OCI-LY7 (cell line): Measurements from ENCODE around the gene SOS1. TPM values are rescaled to one million over a fixed set of nuclear protein-coding genes. Genes with fewer than 3 reads are reported as not detected.

Source experiments
- BruUV-seq: library from RNA; stranded (reverse); fragments of 400-500 nt; replicated peaks from 2 replicates; lab custom pipeline; 2021; lab: Mats Ljungman, UMichigan
- CTCF ChIA-PET: fragments of 300-600 bp; sonication (Branson Sonifier 250); formaldehyde crosslinking; loops from one replicate; lab custom pipeline; 2022; ENCODE audit warnings: antibody characterized with exemption; ENCODE audit not compliant: unreplicated experiment; lab: Charles Lee
- POLR2A ChIA-PET: fragments of 300-600 bp; sonication (Branson Sonifier 250); formaldehyde crosslinking; loops from one replicate; lab custom pipeline; 2022; ENCODE audit warnings: antibody characterized with exemption; lab: Charles Lee
- DNase-seq: peaks from one replicate; pipeline ENCODE4 v3.0.0-alpha.2; 2015; ENCODE audit warnings: low spot score
- H2AFZ ChIP-seq: fragments of 200-600 bp; sonication (generic), shearing (Covaris generic); 2 replicates; pipeline ENCODE4 v1.6.1; 2014; ENCODE audit warnings: mild to moderate bottlenecking, antibody characterized with exemption, low read length, moderate library complexity
- H3K27ac ChIP-seq: fragments of 200-600 bp; sonication (generic); 2 replicates; pipeline ENCODE4 v1.5.1; 2014; ENCODE audit warnings: mixed run types, low read depth, mild to moderate bottlenecking, moderate library complexity, low read length, inconsistent platforms; ENCODE audit not compliant: poor library complexity, severe bottlenecking
- H3K36me3 ChIP-seq: fragments of 200-600 bp; sonication (generic); 2 replicates; pipeline ENCODE4 v1.6.1; 2014; ENCODE audit warnings: mild to moderate bottlenecking, antibody characterized with exemption, low read length, moderate library complexity, mixed read lengths; ENCODE audit not compliant: insufficient read depth
- H3K4me1 ChIP-seq: fragments of 200-600 bp; sonication (generic); 2 replicates; pipeline ENCODE4 v1.5.1; 2014; ENCODE audit warnings: mild to moderate bottlenecking, low read length; ENCODE audit not compliant: insufficient read depth, poor library complexity, severe bottlenecking
- H3K4me2 ChIP-seq: fragments of 200-600 bp; sonication (generic); 2 replicates; pipeline ENCODE4 v1.6.1; 2014; ENCODE audit warnings: mild to moderate bottlenecking, low read length
- H3K4me3 ChIP-seq: fragments of 200-600 bp; sonication (generic); 2 replicates; pipeline ENCODE4 v1.5.1; 2014; ENCODE audit warnings: mild to moderate bottlenecking, low read depth, low read length; ENCODE audit not compliant: poor library complexity, severe bottlenecking
- H3K79me2 ChIP-seq: fragments of 200-600 bp; sonication (generic); 2 replicates; pipeline ENCODE4 v1.6.1; 2016; ENCODE audit warnings: low read depth, mild to moderate bottlenecking, low read length, moderate library complexity, mixed read lengths; ENCODE audit not compliant: insufficient read depth
- H3K9me2 ChIP-seq: fragments of 200-600 bp; sonication (generic); 2 replicates; pipeline ENCODE4 v1.6.1; 2016; ENCODE audit warnings: mild to moderate bottlenecking, low read length, mixed read lengths; ENCODE audit not compliant: insufficient read depth
- H3K9me3 ChIP-seq: fragments of 200-600 bp; sonication (generic); 2 replicates; pipeline ENCODE4 v1.6.1; 2014; ENCODE audit warnings: mild to moderate bottlenecking, mixed run types, low read length, mixed read lengths
- H4K20me1 ChIP-seq: fragments of 200-600 bp; sonication (generic); 2 replicates; pipeline ENCODE4 v1.6.1; 2014; ENCODE audit warnings: mild to moderate bottlenecking, antibody characterized with exemption, low read length, moderate library complexity, mixed read lengths; ENCODE audit not compliant: insufficient read depth
- CTCF ChIP-seq: fragments of 200-600 bp; sonication (generic); conservative IDR thresholded peaks from 2 replicates; pipeline ENCODE4 v1.5.1; 2014; ENCODE audit warnings: mild to moderate bottlenecking, antibody characterized with exemption, low read length, moderate library complexity, mixed read lengths
- EZH2phosphoT487 ChIP-seq: fragments of 200-600 bp; sonication (generic); IDR thresholded peaks from 2 replicates; pipeline ENCODE4 v1.6.1; 2018; ENCODE audit warnings: low read depth, borderline replicate concordance, mild to moderate bottlenecking, mixed run types, antibody characterized with exemption, low read length, moderate library complexity, mixed read lengths
- intact Hi-C: fragments of 100-400 bp; cut with micrococcal nuclease; formaldehyde crosslinking; loops from one replicate; pipeline ENCODE4 v1.10.0; 2022; ENCODE audit not compliant: unreplicated experiment
- total RNA-seq, 2 experiments: library from RNA; depleted of rRNA in 1 of 2; stranded (reverse); fragments of >200 nt in 1 of 2; shearing (Covaris generic) in 1 of 2; gene quantifications; 2 replicates each; pipeline ENCODE4 v1.2.3, GENCODE V29; 2014 to 2022

Gene SOS1
- total RNA-seq, 2 experiments from 2014 or later: 21.3 to 40.0 TPM

GRCh38 chr2:39024833-39025232, 96.0 kb downstream of the SOS1 start:
- Histone ChIP-seq H3K9me3 (no peaks in the 10 kb centered on the region), H3K4me1 (no peaks in the 10 kb centered on the region), H3K36me3 (peaks cover 52% of the 10 kb centered on the region), H3K4me2 (no peak overlapping the region), H3K9me2 (no peaks in the 10 kb centered on the region), H3K4me3 (no peak overlapping the region), H3K79me2 (no peaks in the 10 kb centered on the region), H2AFZ (no peak overlapping the region), H4K20me1 (no peaks in the 10 kb centered on the region), H3K27ac (no peak overlapping the region)
- POLR2A ChIA-PET: interaction anchor here (0.6 kb wide), 1 partner anchor 8 kb away, joined by 4 read pairs; no protein-coding TSS in a partner anchor
- TF ChIP-seq CTCF: no peak
- no peak for TF ChIP-seq EZH2phosphoT487
- BruUV-seq: no TSS peak
- CTCF ChIA-PET: no interaction called here
- intact Hi-C loops: no loop called here
- no peak for DNase-seq

DNA sequence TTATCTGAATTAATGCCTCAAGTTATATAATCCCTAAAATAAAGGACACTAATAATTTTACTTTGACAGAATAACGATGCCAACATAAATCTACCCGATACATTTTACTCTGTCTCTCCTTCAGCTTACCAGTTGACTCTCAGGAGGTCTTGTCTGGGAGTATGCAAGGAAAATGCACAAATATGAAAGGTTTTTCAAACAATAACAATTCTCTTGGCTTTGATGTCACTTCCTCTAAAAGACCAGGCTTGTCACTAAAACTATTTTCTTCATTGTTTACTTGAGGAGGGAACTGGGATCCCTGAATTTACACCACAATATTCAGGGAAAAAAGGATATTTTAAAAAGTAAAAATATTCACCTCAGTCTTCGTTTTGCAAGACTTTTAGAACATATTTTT, 97.2 kb downstream of the SOS1 start:
- no peaks in the 10 kb centered on the region for H4K20me1 ChIP-seq
- ChIA-PET POLR2A (no interaction called here), CTCF (no interaction called here)
- intact Hi-C loops: no loop called here
- H3K79me2 ChIP-seq: no peaks in the 10 kb centered on the region
- H3K4me1 ChIP-seq: no peaks in the 10 kb centered on the region
- H3K4me2 ChIP-seq: no peak overlapping the region
- no peak for TF ChIP-seq CTCF
- TF ChIP-seq EZH2phosphoT487: no peak
- no peaks in the 10 kb centered on the region for H3K9me2 ChIP-seq
- no peak overlapping the region for H3K4me3 ChIP-seq
- DNase-seq: no peak
- no peaks in the 10 kb centered on the region for H3K9me3 ChIP-seq
- H3K36me3 ChIP-seq: peaks cover 49% of the 10 kb centered on the region
- H3K27ac ChIP-seq: no peak overlapping the region
- BruUV-seq: no TSS peak
- H2AFZ ChIP-seq: no peak overlapping the region

DNA sequence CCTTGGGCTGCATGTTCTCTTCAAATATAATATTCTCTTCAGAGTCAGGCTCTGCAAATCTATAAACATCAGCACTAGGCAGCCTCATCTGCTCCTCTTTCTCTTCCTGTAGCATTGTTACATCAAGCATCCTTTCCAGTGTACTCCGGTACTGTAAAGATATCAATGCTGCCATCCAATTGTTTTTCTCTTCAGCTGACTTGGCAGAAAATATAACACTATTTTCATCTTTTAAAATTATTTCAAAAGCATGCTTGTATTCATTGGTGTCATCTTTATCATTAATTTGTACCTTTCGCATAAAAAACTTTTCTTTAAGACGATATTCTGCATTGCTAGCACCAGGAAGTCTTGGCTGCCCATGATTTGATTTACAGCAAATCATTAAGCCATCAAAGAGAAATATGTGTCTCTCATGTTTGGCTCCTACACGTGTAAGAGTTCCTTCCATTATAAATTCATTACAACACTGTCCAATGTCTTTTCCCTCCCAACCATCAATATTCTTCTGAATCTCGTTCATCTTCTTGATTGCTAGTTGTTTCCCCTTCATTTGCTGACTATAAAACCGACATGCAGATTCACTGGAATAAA, 98.1 kb downstream of the SOS1 start:
- H2AFZ ChIP-seq: no peak overlapping the region
- BruUV-seq: no TSS peak
- TF ChIP-seq EZH2phosphoT487 (no peak), CTCF (no peak)
- no peaks in the 10 kb centered on the region for H4K20me1 ChIP-seq
- no peak overlapping the region for H3K4me2 ChIP-seq
- H3K4me3 ChIP-seq: no peak overlapping the region
- no peaks in the 10 kb centered on the region for H3K9me3 ChIP-seq
- POLR2A ChIA-PET: interaction anchor here (0.6 kb wide), 1 partner anchor 1157 kb away, joined by 4 read pairs; no protein-coding TSS in a partner anchor
- no peak overlapping the region for H3K27ac ChIP-seq
- DNase-seq: no peak
- intact Hi-C loops: no loop called here
- no peaks in the 10 kb centered on the region for H3K9me2 ChIP-seq
- no peaks in the 10 kb centered on the region for H3K79me2 ChIP-seq
- no peaks in the 10 kb centered on the region for H3K4me1 ChIP-seq
- CTCF ChIA-PET: no interaction called here
- peaks cover 40% of the 10 kb centered on the region for H3K36me3 ChIP-seq
